ENCODE data around the gene DET1.
A peak's percentile ranks its signal among the peaks of the same experiment; 100 is the strongest.
"Not testable (repeated sequence)": the region's sequence is repeated elsewhere in the genome, so short reads cannot be mapped to it uniquely, and the experiment has no call there.

The DET1 gene

DNA sequence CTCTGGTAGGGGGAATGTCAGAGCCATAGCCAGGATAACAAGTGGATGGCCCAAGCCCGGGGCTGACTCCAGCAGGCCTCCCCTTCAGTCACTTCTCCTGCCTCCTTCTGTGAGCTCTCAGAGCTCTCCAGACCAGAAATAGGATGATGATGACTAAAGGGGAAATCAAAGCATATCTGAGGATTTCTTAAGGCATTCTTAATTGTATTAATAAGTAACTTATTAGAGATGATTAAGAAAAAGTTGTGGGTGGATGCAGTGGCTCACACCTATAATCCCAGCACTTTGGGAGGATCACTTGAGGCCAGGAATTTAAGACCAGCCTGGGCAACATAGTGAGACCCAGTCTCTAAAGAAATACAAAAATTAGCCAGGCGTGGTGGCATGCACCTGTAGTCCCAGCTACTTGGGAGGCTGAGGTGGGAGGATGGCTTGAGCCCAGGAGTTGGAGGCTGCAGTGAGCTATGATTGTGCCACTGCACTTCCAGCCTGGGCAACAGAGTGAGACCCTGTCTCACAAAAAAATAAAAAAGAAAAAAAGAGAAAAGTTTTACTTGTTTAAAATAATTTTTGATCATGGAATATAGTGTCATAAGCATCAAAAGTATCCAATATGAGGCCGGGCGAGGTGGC lies 72.7 kb downstream of the DET1 start:
- H3K9me3 ChIP-seq (ENCODE audit: control extremely low read depth in 1 of 5, control insufficient read depth in 4 of 5, insufficient read depth in 2 of 5, low read depth in 1 of 5, low read length in 4 of 5); H3K4me1 ChIP-seq (ENCODE audit: control extremely low read depth in 1 of 4, control insufficient read depth in 4 of 4, insufficient read depth in 4 of 4, low read length in 3 of 4); H3K27ac ChIP-seq (ENCODE audit: insufficient read depth in 1 of 2, low read depth in 1 of 2, low read length in 2 of 2, poor library complexity in 1 of 2, severe bottlenecking in 2 of 2); H3K27me3 ChIP-seq (replicated peaks in 2 of 5; ENCODE audit: control insufficient read depth in 4 of 5, insufficient read depth in 5 of 5, low read length in 4 of 5); POLR2A ChIA-PET; H3K4me3 ChIP-seq (ENCODE audit: control insufficient read depth in 1 of 7, extremely low read depth in 1 of 7, insufficient read depth in 4 of 7, low read depth in 2 of 7, low read length in 6 of 7); DNase-seq: not testable (repeated sequence)
- peaks cover 8 to 59% (median 38%) of the 10 kb centered on the region in 4 experiments for H3K36me3 ChIP-seq (ENCODE audit: control insufficient read depth in 4 of 4, insufficient read depth in 4 of 4, low read length in 3 of 4)
- CTCF ChIA-PET: interaction anchor here (1.2 to 2.3 kb wide), 3 partner anchors 9 to 159 kb away, joined by 3 to 10 read pairs (median 7); no protein-coding TSS in a partner anchor
- WGBS (ENCODE audit: insufficient coverage): 96% methylated on average over 3 of the region's 4 CpGs

DNA sequence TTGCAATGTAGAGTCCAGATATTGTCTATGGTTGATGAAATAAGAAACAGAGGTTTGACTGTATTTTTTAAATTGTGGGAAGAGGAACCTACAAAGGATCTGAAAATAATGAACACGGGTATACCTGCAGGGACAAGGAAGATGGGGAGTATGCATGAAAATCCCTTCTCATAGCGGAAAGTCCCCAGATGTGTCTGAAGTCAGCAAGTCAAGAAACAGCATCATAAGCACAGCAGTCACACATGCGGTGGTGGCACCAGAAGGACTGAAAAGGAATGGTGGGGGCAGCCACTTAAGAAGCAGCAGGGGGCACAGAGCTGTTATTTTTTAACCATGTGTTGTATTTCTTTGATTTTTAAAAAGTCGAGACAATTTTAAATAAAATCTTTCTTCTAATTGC lies 74.3 kb downstream of the DET1 start:
- CTCF ChIA-PET: interaction anchor here (0.7 kb wide), 1 partner anchor 138 kb away, joined by 3 read pairs; no protein-coding TSS in a partner anchor
- POLR2A ChIA-PET: interaction anchor here (0.6 kb wide), 1 partner anchor 711 kb away, joined by 3 read pairs; no protein-coding TSS in a partner anchor
- Histone ChIP-seq H3K4me1 (ENCODE audit: control extremely low read depth in 1 of 4, control insufficient read depth in 4 of 4, insufficient read depth in 4 of 4, low read length in 3 of 4) (peaks cover 6 to 13% (median 9%) of the 10 kb centered on the region in 4 experiments), H3K4me3 (ENCODE audit: control insufficient read depth in 1 of 7, extremely low read depth in 1 of 7, insufficient read depth in 4 of 7, low read depth in 2 of 7, low read length in 6 of 7) (no peak overlapping the region), H3K36me3 (ENCODE audit: control insufficient read depth in 4 of 4, insufficient read depth in 4 of 4, low read length in 3 of 4) (peaks cover 5 to 47% (median 25%) of the 10 kb centered on the region in 4 experiments), H3K9me3 (ENCODE audit: control extremely low read depth in 1 of 5, control insufficient read depth in 4 of 5, insufficient read depth in 2 of 5, low read depth in 1 of 5, low read length in 4 of 5) (no peaks in the 10 kb centered on the region), H3K27me3 (replicated peaks in 2 of 5; ENCODE audit: control insufficient read depth in 4 of 5, insufficient read depth in 5 of 5, low read length in 4 of 5) (no peaks in the 10 kb centered on the region), H3K27ac (ENCODE audit: insufficient read depth in 1 of 2, low read depth in 1 of 2, low read length in 2 of 2, poor library complexity in 1 of 2, severe bottlenecking in 2 of 2) (no peak overlapping the region)
- WGBS (ENCODE audit: insufficient coverage): 92% methylated on average over 3 of the region's 4 CpGs
- DNase-seq: no peak

DNA sequence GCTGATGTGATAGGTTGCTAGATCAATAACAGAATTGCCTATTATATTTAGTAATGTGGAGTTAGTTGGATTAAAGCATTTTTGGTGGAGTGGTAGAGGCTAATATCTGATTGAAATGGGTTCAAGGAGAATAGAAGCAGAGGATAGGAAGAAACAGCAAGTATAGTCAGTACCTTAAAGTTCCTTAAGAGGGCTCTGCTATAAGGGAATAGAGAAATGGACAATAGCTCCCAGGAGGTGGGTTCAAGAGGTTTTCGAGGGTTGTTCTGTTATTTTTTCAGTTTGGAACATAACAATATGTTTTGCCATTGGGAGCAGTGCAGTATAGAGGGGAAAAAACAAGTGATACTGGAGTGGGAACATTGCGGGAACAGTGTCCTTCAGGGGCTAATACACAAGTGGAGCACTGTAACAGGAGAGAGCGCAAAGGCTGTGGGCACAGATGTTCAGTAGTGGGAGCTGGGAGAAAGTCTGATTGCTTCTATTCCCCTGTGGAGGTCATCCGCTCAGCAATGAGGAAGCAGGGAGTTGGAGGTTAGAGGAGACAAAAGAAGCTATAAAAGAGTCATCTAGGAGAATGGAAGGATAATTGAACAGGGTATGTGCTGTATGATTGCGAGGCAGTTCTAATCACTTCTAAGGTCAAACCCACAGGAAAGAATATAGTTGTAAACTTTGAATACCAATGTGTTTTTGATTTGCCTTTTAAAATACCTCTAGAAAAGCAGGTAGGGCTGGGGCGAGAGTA lies 75.7 kb downstream of the DET1 start:
- peaks cover 12 to 23% (median 19%) of the 10 kb centered on the region in 4 experiments for H3K4me1 ChIP-seq (ENCODE audit: control extremely low read depth in 1 of 4, control insufficient read depth in 4 of 4, insufficient read depth in 4 of 4, low read length in 3 of 4)
- no peak for DNase-seq
- peaks cover 3 to 36% (median 19%) of the 10 kb centered on the region in 4 experiments for H3K36me3 ChIP-seq (ENCODE audit: control insufficient read depth in 4 of 4, insufficient read depth in 4 of 4, low read length in 3 of 4)
- no peak overlapping the region for H3K4me3 ChIP-seq (ENCODE audit: control insufficient read depth in 1 of 7, extremely low read depth in 1 of 7, insufficient read depth in 4 of 7, low read depth in 2 of 7, low read length in 6 of 7)
- no peak overlapping the region for H3K27ac ChIP-seq (ENCODE audit: insufficient read depth in 1 of 2, low read depth in 1 of 2, low read length in 2 of 2, poor library complexity in 1 of 2, severe bottlenecking in 2 of 2)
- H3K27me3 ChIP-seq (replicated peaks in 2 of 5; ENCODE audit: control insufficient read depth in 4 of 5, insufficient read depth in 5 of 5, low read length in 4 of 5): no peaks in the 10 kb centered on the region
- ChIA-PET CTCF (interaction anchor here (0.8 to 1.2 kb wide), 5 partner anchors 11 to 408 kb away, joined by 3 to 4 read pairs (median 3); no protein-coding TSS in a partner anchor), POLR2A (no interaction called here)
- H3K9me3 ChIP-seq (ENCODE audit: control extremely low read depth in 1 of 5, control insufficient read depth in 4 of 5, insufficient read depth in 2 of 5, low read depth in 1 of 5, low read length in 4 of 5): no peaks in the 10 kb centered on the region
- 97% methylated on average over 5 of the region's 6 CpGs for WGBS (ENCODE audit: insufficient coverage)

DNA sequence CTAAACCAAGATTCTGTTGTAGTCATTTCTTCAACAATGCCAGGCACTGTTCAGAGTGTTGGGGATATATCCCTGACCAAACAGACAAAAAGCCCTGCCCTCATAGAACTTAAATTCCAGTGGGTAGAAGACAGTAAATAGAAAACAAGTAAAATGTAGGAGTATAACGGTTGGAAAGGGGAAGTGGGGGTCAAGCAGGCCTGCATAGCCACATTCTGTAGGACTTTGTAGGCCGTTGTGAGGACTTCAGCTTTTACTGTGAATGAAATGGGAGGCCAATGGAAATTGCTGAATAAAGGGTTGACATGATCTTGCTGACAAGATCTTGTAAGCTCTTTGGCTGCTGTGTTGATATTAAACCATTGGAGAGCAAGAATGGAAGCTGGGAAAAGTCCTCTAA lies 77.2 kb downstream of the DET1 start:
- 100% methylated on average over 2 of the region's 2 CpGs for WGBS (ENCODE audit: insufficient coverage)
- Histone ChIP-seq H3K27me3 (replicated peaks in 2 of 5; ENCODE audit: control insufficient read depth in 4 of 5, insufficient read depth in 5 of 5, low read length in 4 of 5) (no peaks in the 10 kb centered on the region), H3K36me3 (ENCODE audit: control insufficient read depth in 4 of 4, insufficient read depth in 4 of 4, low read length in 3 of 4) (peaks cover 0 to 41% (median 22%) of the 10 kb centered on the region in 4 experiments), H3K27ac (ENCODE audit: insufficient read depth in 1 of 2, low read depth in 1 of 2, low read length in 2 of 2, poor library complexity in 1 of 2, severe bottlenecking in 2 of 2) (no peak overlapping the region), H3K4me1 (ENCODE audit: control extremely low read depth in 1 of 4, control insufficient read depth in 4 of 4, insufficient read depth in 4 of 4, low read length in 3 of 4) (peaks cover 12 to 27% (median 19%) of the 10 kb centered on the region in 4 experiments), H3K4me3 (ENCODE audit: control insufficient read depth in 1 of 7, extremely low read depth in 1 of 7, insufficient read depth in 4 of 7, low read depth in 2 of 7, low read length in 6 of 7) (no peak overlapping the region), H3K9me3 (ENCODE audit: control extremely low read depth in 1 of 5, control insufficient read depth in 4 of 5, insufficient read depth in 2 of 5, low read depth in 1 of 5, low read length in 4 of 5) (no peaks in the 10 kb centered on the region)
- CTCF ChIA-PET: interaction anchor here (0.6 to 2.6 kb wide), 3 partner anchors 15 to 155 kb away, joined by 3 to 8 read pairs (median 4); no protein-coding TSS in a partner anchor
- no peak for DNase-seq
- POLR2A ChIA-PET: no interaction called here

DNA sequence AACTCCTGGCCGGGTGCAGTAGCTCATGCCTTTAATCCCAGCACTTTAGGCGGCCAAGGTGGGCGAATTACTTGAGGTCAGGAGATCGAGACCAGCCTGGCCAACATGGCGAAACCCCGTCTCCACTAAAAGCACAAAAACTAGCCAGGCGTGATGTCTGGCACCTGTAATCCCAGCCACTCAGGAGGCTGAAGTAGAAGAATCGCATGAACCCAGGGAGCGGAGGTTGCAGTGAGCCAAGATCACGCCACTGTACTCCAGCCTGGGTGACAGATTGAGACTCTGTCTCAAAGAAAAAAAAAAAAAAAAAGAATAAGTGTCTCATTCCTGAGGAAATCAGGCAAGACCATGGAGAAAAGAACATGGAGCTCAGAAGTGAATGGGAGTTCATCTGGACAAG lies 77.8 kb downstream of the DET1 start:
- H3K27me3 ChIP-seq (replicated peaks in 2 of 5; ENCODE audit: control insufficient read depth in 4 of 5, insufficient read depth in 5 of 5, low read length in 4 of 5); H3K9me3 ChIP-seq (ENCODE audit: control extremely low read depth in 1 of 5, control insufficient read depth in 4 of 5, insufficient read depth in 2 of 5, low read depth in 1 of 5, low read length in 4 of 5); DNase-seq; H3K27ac ChIP-seq (ENCODE audit: insufficient read depth in 1 of 2, low read depth in 1 of 2, low read length in 2 of 2, poor library complexity in 1 of 2, severe bottlenecking in 2 of 2); POLR2A ChIA-PET: not testable (repeated sequence)
- H3K4me3 ChIP-seq (ENCODE audit: control insufficient read depth in 1 of 7, extremely low read depth in 1 of 7, insufficient read depth in 4 of 7, low read depth in 2 of 7, low read length in 6 of 7): peak overlapping the region in 3 of 7 experiments; percentile 79 to 99 (median 82)
- peaks cover 0 to 46% (median 25%) of the 10 kb centered on the region in 4 experiments for H3K36me3 ChIP-seq (ENCODE audit: control insufficient read depth in 4 of 4, insufficient read depth in 4 of 4, low read length in 3 of 4)
- 100% methylated on average over 8 of the region's 10 CpGs for WGBS (ENCODE audit: insufficient coverage)
- CTCF ChIA-PET: interaction anchor here (0.6 to 2.6 kb wide), 3 partner anchors 15 to 156 kb away, joined by 3 to 8 read pairs (median 4); no protein-coding TSS in a partner anchor
- H3K4me1 ChIP-seq (ENCODE audit: control extremely low read depth in 1 of 4, control insufficient read depth in 4 of 4, insufficient read depth in 4 of 4, low read length in 3 of 4): peaks cover 12 to 27% (median 19%) of the 10 kb centered on the region in 4 experiments

DNA sequence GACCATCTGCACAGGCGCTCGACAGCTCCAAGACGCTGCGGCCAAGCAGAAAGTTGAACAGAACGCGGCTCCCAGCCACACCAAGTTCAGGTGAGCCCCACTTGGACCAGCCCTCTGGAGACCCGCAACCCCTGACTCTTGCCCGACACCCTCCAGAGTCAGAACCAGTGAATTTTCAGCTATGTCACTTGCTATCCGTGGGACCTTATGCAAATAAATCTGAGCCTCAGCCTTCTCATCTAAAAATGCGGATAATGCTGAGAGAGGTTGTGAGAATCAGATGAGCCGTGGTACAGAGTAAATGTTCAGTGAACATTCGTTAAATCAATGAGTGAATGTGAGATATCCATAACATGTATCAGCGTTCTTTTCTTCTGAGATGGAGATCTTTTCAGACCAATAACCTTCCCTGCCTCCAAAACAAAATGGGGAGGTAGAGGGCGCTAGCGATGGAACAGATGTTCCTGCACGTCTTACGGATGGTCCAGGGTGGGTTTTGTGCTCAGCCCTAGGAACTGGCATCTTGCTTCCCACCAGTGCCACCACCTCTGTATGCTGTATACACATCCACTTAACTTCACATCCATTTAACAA lies 78.4 kb downstream of the DET1 start:
- H3K9me3 ChIP-seq (ENCODE audit: control extremely low read depth in 1 of 5, control insufficient read depth in 4 of 5, insufficient read depth in 2 of 5, low read depth in 1 of 5, low read length in 4 of 5): no peaks in the 10 kb centered on the region
- peaks cover 3 to 47% (median 26%) of the 10 kb centered on the region in 4 experiments for H3K36me3 ChIP-seq (ENCODE audit: control insufficient read depth in 4 of 4, insufficient read depth in 4 of 4, low read length in 3 of 4)
- H3K27me3 ChIP-seq (replicated peaks in 2 of 5; ENCODE audit: control insufficient read depth in 4 of 5, insufficient read depth in 5 of 5, low read length in 4 of 5): no peaks in the 10 kb centered on the region
- peaks cover 12 to 27% (median 19%) of the 10 kb centered on the region in 4 experiments for H3K4me1 ChIP-seq (ENCODE audit: control extremely low read depth in 1 of 4, control insufficient read depth in 4 of 4, insufficient read depth in 4 of 4, low read length in 3 of 4)
- 4% methylated on average over 14 of the region's 17 CpGs for WGBS (ENCODE audit: insufficient coverage)
- POLR2A ChIA-PET: no interaction called here
- peak in 2 of 3 donors; percentile 12 to 24 for DNase-seq
- CTCF ChIA-PET: interaction anchor here (1.0 to 2.6 kb wide), 3 partner anchors 9 to 16 kb away, joined by 4 to 8 read pairs (median 4); no protein-coding TSS in a partner anchor
- H3K27ac ChIP-seq (ENCODE audit: insufficient read depth in 1 of 2, low read depth in 1 of 2, low read length in 2 of 2, poor library complexity in 1 of 2, severe bottlenecking in 2 of 2): peak overlapping the region; percentile 99 to 100
- peak overlapping the region; percentile 79 to 99 (median 91) for H3K4me3 ChIP-seq (ENCODE audit: control insufficient read depth in 1 of 7, extremely low read depth in 1 of 7, insufficient read depth in 4 of 7, low read depth in 2 of 7, low read length in 6 of 7)

Data from common myeloid progenitor, CD34-positive (primary cell).